ENCODE results near the gene RAB7B. TPM values are rescaled to one million over a fixed set of nuclear protein-coding genes. Genes with fewer than 3 reads are reported as not detected.

Gene RAB7B
- total RNA-seq, 1 donor from 2014 or later = 0.78 TPM

DNA sequence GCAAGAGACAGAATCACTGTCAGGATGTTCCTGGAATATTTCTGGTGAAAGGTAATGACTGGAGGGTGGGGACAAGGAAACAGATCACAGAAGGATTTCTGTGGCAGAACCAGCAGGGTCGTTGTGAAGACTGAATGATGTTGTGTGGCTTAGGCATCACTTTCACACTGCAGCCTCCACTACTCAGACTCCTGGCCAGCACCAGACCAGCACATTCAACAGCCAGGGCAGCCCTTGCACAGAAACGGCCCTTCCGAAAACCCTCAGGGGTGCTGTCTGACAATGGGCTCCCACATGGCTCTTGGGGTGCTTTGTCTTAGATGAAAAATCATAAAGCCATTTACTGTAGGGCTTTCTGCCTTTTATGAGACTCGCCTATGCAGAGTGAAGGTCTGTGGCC is 3.8 kb upstream of the RAB7B start:
- H3K4me1 Mint-ChIP-seq (ENCODE audit: unreplicated experiment) = peaks cover 25% of the 10 kb centered on the region
- no peak overlapping the region for H3K27ac Mint-ChIP-seq (ENCODE audit: unreplicated experiment)
- H3K36me3 Mint-ChIP-seq (ENCODE audit: unreplicated experiment) = no peaks in the 10 kb centered on the region
- DNase-seq (ENCODE audit: extremely low spot score, unreplicated experiment) = no peak
- no peak overlapping the region for H3K4me3 Mint-ChIP-seq (ENCODE audit: unreplicated experiment)
- peaks cover 7% of the 10 kb centered on the region for H3K27me3 Mint-ChIP-seq (ENCODE audit: unreplicated experiment)
- no peaks in the 10 kb centered on the region for H3K9me3 Mint-ChIP-seq (ENCODE audit: unreplicated experiment)
- TF ChIP-seq, protein P1, sequence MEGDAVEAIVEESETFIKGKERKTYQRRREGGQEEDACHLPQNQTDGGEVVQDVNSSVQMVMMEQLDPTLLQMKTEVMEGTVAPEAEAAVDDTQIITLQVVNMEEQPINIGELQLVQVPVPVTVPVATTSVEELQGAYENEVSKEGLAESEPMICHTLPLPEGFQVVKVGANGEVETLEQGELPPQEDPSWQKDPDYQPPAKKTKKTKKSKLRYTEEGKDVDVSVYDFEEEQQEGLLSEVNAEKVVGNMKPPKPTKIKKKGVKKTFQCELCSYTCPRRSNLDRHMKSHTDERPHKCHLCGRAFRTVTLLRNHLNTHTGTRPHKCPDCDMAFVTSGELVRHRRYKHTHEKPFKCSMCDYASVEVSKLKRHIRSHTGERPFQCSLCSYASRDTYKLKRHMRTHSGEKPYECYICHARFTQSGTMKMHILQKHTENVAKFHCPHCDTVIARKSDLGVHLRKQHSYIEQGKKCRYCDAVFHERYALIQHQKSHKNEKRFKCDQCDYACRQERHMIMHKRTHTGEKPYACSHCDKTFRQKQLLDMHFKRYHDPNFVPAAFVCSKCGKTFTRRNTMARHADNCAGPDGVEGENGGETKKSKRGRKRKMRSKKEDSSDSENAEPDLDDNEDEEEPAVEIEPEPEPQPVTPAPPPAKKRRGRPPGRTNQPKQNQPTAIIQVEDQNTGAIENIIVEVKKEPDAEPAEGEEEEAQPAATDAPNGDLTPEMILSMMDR (IDR thresholded peaks at IDR 0.05) = no peak

DNA sequence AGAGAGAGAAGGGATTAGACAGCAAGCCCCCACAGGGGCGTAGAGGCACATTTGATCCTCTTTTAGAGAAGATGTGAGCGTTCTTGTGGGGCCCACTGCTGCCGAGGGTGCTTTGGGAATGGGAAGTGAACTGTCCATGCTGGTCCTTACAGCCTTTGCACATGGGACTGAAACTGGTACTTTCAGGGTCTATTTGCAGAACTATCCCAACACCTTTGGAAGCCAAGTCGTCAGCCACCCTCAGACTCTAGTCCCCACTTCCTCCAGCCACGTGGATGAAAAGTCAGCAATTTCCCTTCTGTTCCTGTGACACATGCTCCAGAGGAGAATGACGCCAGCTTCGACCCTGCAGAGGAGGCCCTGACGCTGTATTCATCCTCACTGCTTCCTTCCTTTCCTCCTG is 2.6 kb upstream of the RAB7B start:
- DNase-seq (ENCODE audit: extremely low spot score, unreplicated experiment) = peak; percentile 64
- H3K36me3 Mint-ChIP-seq (ENCODE audit: unreplicated experiment) = no peaks in the 10 kb centered on the region
- peaks cover 6% of the 10 kb centered on the region for H3K27me3 Mint-ChIP-seq (ENCODE audit: unreplicated experiment)
- peaks cover 35% of the 10 kb centered on the region for H3K4me1 Mint-ChIP-seq (ENCODE audit: unreplicated experiment)
- H3K4me3 Mint-ChIP-seq (ENCODE audit: unreplicated experiment) = no peak overlapping the region
- no peaks in the 10 kb centered on the region for H3K9me3 Mint-ChIP-seq (ENCODE audit: unreplicated experiment)
- no peak overlapping the region for H3K27ac Mint-ChIP-seq (ENCODE audit: unreplicated experiment)
- TF ChIP-seq, protein P1 (IDR thresholded peaks at IDR 0.05) = no peak

DNA sequence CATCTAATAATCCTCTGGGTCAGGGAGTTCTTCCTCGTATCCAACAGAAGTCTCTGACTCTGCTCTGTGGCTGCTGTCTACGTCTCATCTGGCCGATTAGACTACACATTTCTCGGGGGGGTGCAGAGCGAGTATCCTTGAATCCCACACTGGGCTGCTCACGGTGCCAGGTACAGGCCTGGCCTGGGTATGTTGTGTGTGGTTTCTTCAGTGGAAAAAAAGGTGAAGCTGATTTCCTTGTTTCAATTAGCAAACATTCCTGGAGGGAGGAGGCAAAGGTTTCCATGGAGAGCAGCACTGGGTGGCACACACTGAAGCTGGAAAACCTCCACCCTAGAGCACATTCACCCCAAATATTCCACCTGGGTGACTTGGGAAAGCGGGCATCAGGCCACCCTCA is 2.0 kb upstream of the RAB7B start:
- H3K27ac Mint-ChIP-seq (ENCODE audit: unreplicated experiment) = no peak overlapping the region
- TF ChIP-seq, protein P1 (IDR thresholded peaks at IDR 0.05) = no peak

DNA sequence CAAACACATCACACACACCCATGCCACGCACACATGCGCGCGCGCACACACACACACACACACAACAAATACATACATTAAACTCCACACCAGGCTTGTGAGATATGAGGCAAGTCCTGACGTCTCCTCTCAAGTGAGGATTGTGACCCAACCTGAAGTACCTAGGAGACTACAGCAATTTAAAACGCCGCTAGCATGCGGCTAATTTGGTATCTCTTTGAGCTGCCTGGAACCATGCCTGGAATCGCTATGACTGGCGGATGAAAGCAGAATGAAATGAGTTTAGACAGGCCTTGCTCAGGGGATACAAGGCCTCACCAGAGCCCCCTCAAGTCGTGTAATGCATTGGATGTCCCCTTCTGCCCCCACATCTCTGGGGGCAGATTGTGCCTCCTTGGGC is 1.6 kb upstream of the RAB7B start:
- DNase-seq (ENCODE audit: extremely low spot score, unreplicated experiment) = no peak
- peaks cover 35% of the 10 kb centered on the region for H3K4me1 Mint-ChIP-seq (ENCODE audit: unreplicated experiment)
- H3K9me3 Mint-ChIP-seq (ENCODE audit: unreplicated experiment) = no peaks in the 10 kb centered on the region
- no peak overlapping the region for H3K27ac Mint-ChIP-seq (ENCODE audit: unreplicated experiment)
- TF ChIP-seq, protein P1 (IDR thresholded peaks at IDR 0.05) = no peak
- H3K36me3 Mint-ChIP-seq (ENCODE audit: unreplicated experiment) = no peaks in the 10 kb centered on the region
- peaks cover 2% of the 10 kb centered on the region for H3K27me3 Mint-ChIP-seq (ENCODE audit: unreplicated experiment)
- H3K4me3 Mint-ChIP-seq (ENCODE audit: unreplicated experiment) = no peak overlapping the region

More for the DNA sequence above, 2.0 kb upstream of the RAB7B start:
- no peaks in the 10 kb centered on the region for H3K9me3 Mint-ChIP-seq (ENCODE audit: unreplicated experiment)
- peak; percentile 48 for DNase-seq (ENCODE audit: extremely low spot score, unreplicated experiment)
- no peak overlapping the region for H3K4me3 Mint-ChIP-seq (ENCODE audit: unreplicated experiment)
- H3K4me1 Mint-ChIP-seq (ENCODE audit: unreplicated experiment) = peaks cover 35% of the 10 kb centered on the region
- peaks cover 2% of the 10 kb centered on the region for H3K27me3 Mint-ChIP-seq (ENCODE audit: unreplicated experiment)
- no peaks in the 10 kb centered on the region for H3K36me3 Mint-ChIP-seq (ENCODE audit: unreplicated experiment)

DNA sequence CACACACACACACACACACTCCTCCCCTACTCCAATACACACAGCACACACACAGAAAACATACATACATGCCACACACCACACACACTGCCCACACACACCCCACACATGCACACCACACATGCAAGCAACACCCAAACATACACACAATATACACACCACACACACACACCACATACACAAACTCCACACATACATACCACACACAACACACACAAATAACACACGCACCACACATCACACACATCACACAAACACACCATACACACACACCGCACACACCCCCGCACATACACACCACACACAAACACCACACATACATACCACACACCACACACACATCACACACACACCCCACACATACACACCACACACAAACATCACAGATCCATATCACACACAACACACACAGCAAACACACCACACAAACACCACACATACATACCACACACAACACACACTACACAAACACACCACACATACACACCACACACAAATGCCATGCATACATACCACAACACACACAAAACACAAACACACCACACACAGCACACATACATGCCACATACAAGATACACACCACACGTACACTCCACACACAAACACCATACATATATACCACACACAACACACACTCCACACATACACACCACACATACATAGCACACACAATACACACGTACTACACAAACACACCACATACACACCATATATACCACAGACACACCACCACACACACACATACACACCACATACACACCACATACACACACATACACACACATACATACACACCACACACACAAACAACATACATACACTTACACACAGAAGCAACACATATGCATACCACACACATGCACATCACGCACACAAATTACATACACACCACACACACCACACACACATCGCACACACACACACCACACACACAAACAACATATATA is 932 bp upstream of the RAB7B start:
- Mint-ChIP-seq H3K4me3 (ENCODE audit: unreplicated experiment) (no peak overlapping the region), H3K4me1 (ENCODE audit: unreplicated experiment) (peaks cover 35% of the 10 kb centered on the region), H3K9me3 (ENCODE audit: unreplicated experiment) (no peaks in the 10 kb centered on the region), H3K36me3 (ENCODE audit: unreplicated experiment) (no peaks in the 10 kb centered on the region), H3K27me3 (ENCODE audit: unreplicated experiment) (peaks cover 2% of the 10 kb centered on the region), H3K27ac (ENCODE audit: unreplicated experiment) (peak overlapping the region; percentile 79)
- DNase-seq (ENCODE audit: extremely low spot score, unreplicated experiment) = peak; percentile 15
- TF ChIP-seq, protein P1 (IDR thresholded peaks at IDR 0.05) = no peak
